ENCODE results near the gene MYOZ2.

Gene MYOZ2

DNA sequence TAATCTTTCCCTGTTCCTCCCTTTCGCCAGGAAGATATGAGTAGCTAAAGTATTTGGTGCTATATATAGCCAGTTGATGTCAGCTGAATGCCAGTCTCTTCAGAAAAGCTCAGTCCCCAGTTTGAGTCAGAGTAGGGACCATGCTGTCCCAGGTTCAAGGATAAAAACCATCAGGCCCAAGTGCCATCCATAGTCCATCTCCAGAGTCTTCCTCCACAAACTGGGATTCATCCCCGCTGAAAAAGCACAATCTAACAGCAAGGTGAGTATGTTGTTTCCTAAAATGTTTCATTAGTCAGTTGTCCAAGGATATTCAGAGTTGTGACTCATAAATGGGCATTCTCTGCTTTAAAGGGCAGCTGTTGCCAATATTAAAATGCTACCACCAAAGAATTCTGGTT is at the start of gene MYOZ2:
Gene MYOZ2 (plus strand): TSS at position 112 of the 401 bp plus-strand sequence. CDS start 694 bp downstream, outside the sequence.
- DNase-seq (ENCODE audit: low spot score), result no peak

DNA sequence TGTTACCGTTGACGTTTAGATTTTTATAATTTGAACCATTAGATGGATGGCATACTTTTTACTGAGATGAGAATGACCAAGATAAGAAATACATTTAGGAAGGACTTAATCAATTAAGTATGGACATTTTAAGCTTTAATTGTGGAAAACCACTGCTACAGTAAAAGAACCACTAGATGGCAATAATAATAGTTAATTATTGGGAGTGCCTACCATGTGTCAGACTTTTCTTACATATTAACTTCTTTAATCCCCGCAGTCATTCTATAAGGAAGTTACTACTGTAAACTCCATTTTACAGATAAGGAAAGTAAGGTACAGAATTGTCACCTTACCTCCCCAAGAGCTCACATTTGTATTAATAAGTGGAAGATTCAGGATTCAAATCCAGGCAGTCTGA is 48.5 kb upstream of the MYOZ2 start:
- DNase-seq (ENCODE audit: low spot score), result no peak

DNA sequence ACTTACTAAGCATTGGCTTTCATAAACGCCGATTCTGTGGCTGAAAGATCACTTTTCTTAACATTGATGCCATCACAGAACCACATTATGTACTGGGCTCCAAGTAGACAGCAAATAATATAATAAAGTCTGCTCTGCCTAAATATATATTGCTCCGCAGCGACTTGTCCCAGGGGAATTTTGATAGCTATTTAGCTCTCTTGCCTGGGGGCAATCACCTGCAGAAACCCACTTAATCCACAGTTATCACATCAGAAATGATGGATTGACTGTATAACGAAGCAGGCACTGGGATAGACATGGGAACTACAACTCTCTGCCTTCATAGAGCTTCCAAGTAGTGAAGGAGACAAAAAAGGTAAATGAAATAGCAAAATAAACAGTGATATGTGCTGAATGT is 48.0 kb upstream of the MYOZ2 start:
- no peak for DNase-seq (ENCODE audit: low spot score)

DNA sequence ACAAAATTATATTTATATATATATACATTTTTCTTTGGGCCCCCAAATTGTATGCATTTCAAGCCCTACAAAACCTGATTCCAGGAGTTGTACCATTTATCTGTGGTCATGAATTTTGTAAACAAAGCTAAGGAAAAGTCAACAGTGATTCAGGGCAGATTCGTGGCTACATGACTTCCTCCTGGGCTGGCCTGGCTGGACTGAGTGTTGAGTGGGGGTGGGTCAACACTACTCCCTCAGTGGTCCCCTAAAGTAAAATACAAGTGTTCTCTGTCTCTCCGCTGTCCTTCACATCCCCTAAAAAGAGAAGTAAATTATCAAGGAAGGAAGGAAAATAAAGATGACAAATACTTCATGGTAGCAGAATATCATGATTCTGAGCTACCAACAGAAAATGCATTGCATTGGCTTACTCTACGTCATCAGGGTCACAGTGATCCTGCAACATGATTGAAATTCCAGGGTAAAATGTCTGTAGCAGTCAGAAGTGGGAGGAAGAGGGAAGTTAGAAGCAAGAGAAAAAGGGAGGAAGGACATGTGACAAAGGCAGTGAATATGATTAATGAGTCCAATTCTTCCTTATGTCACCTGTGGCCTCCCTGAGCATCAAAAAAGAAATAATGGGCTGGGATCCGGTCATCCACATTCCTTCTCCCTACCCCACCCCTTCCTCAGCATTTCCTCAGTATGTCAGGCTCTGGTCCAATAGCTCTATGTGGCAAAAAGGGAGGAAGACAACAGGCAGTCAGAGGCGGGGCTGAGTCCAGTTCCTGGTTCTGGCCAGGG is 42.4 kb upstream of the MYOZ2 start:
- DNase-seq (ENCODE audit: low spot score), result no peak

DNA sequence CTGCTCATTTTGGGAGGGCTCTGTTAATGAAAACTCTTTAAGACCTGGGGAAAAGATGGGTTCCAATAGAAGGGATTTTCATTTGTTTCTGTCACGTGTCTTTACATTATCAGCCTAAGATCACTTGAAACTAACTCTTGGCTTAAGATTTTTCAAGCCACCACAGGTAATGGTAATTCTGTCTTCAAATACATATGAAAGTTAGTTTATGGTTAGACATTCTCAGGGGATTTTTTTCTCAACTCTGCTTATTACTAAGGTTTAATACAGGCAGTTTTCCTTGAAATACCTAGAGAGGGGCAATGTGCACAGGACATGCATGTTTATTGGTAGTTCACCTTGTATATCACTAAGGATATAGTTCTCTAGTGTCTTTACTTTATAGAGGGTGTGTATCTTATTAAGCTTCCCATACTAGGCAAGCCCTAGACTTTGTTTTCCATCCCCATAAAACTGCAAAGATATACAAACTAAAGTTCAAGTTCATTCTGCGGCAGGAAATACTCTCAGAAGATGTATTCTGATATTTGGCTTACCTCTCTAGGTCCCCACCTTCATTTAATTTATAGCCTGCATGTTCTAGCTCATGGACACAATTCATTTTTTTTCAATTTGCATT is 38.2 kb upstream of the MYOZ2 start:
- DNase-seq (ENCODE audit: low spot score), result no peak

DNA sequence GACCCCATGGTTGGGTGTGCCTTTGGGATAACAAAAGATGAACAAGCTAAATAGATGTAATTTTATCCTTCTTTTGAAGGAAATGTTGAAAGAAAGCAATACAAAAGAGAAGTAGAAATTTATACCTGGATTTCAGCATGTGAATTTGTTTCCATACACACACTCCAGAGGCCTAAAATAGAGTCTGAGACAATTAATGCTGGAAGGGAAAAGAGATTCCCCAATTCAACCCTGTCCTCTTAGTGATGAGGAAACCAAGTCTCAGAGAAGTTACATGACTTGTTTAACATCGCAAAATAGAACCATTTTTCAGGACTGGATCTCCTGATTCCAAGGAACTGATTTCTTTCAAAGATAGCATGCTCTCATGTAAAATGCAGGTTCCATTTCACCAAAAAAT is 37.3 kb upstream of the MYOZ2 start:
- DNase-seq (ENCODE audit: low spot score), result no peak

DNA sequence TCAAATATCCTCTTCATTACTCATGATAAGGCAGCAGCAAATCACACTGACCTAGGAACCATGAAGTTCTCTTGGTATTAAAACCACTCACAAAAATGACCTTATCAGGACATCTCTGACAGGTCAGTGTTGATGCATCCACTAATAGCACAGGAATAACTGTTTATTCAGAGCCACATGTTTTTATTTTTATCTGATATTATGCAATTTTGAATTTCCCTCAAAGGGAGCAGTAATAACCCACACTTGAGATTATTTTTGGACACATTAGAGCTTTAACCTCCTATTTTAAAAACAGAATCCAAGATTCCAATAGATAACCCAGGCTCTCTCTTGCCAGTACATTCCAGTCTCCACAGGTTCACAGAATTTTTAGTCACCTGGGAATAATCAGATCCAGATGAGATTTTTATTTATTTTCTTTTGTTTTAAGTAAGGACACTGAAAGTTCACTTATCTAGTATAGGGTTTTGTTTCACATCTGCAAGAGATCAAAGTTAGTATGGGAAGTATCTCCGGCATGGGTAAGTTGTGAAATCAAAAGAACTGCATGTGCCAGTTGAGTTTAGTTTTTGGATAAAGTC is 36.3 kb upstream of the MYOZ2 start:
- no peak for DNase-seq (ENCODE audit: low spot score)

DNA sequence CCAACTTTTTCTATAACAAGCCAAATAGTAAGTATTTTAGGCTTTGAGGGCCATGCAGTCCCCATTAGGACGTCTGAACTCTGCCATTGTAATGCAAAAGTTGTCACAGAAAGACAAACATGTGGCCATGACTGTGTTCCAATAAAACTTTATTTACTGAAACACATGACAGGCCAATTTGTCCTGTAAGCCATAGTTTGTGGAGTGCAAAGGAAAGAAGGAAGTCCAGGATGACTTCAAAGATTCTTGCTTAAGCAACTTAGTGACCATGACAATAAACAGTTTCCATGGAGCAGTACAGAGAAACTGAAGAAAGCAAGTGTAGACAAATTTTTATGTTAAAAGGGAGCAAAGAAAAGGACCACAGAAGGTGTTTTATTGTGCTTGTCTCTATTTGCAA is 35.0 kb upstream of the MYOZ2 start:
- no peak for DNase-seq (ENCODE audit: low spot score)

DNA sequence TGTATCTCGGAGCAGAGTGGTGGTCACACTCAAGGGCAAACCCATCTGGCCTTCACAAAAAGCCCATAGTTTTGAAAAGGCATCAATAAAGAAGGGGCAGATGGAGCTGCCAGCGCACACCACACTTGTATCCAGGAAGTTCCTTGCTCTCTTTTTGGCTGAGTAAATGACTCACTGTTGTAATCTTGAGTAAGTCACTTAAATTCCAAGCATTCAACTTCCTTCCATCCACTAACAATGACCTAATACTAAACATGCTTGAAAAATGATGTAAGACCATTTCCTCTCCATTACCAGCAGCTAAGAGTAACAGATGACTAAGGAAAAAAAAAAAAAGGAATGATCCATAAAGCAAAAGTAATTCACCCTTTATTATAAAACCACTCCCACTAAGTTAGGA is 32.4 kb upstream of the MYOZ2 start:
- DNase-seq (ENCODE audit: low spot score), result peak; percentile 100

DNA sequence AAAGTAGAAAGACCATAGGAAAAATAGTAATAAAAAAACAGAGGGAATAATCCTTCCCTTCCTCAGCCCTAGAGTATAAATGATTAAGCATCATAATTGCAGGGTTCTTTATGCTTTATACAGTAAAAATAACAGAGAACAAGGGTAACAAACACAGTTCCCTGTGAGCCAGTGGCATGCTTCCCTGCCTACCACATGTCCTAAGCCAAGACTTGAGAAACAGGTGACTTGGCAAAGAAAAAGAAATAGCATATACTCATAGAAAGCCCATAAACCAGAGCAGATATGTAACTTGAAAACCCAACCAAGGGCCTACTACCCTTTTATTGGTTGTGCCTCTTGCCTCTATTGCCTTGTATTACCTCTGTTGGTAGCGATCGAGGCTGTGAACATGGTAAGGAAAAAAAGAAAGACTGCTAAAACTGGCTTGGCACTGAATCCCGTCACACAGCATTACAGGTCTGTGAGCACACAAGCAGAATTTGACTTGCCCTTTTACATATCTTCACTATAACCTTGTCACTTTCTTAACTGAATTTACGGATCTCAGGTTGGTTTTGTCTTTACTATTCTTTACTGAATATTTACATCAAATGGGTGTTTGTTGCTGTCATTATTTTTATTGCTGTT is 30.9 kb upstream of the MYOZ2 start:
- no peak for DNase-seq (ENCODE audit: low spot score)

DNA sequence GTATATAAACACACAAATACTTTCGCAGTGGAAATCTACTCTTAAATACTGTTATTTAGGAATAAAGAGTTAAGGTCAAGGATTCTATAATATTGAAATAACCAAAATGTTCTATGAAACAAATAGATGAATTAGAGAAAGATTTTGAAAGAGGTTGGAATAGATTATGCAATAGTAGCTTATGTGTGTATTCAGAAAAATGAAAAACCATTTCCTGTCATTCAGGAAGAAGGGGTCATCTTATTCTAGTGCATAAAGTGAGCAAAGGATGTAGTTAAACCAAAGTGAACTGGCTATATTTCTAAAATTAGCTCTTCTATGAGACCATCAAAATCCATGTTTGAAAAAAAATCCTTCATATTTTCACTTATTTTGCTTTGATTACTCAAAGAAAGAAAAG is 30.0 kb upstream of the MYOZ2 start:
- no peak for DNase-seq (ENCODE audit: low spot score)

DNA sequence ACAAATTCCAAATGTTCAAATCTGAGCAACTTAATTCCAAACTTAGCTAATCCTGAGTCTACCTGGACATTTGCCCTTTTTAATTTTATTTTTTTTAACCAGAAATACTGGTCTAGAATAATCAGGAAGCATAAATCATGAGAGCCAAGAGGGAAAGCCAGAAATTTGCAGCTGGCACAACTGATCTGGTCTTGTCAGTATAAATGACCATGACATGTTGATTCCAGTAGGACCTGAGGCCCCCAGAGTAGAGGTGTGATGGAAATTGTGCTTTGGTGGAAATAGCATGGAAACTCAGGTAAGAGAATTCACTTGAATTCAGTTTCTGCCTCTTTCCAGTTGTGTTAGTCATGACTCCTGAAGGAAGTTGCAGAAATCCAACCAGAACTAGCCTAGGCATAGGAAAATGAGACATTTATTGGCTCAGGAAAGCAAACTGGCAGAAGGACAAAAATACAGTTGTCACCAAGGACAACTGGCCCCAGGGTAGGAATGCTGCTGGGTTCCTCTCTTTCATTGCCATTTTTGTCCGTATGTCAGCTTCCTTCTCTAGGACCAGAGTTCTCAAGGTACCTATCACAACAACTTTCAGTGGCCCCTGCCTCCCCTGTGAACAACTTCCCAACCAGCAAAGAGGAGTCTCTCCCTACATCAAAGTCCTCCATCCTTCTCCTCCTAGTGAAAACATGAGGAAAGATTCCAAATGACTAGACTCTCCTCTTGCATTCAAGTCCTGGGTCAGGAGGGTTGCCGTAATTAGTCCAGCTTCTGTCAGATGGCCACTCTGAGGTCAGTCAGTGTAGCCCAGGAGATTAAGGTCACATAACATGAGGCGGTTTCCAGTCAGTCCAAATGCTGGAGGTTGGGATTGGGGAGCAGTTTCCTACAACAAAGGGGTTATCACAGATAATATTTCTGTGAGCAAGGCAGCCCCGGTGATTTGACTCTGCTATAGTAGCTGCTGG is 29.3 kb upstream of the MYOZ2 start:
- DNase-seq (ENCODE audit: low spot score), result peak; percentile 36

DNA sequence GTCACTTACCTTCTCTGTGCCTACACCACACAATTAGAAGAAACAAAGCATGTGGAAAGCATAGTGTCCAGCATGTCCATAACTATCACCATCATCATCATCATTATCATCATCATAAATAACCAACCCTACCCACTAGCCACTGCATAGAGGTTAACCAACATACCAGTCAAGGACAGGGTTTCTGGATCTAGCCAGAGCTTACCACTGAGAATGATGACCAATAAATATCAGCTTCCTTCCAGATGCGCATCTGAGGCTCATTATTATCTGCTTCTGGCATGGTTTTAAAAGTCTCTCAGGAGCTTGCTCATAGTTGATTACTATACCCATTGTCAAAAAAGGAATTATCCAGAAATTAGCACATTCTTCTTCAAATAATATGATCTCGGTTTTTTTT is 25.5 kb upstream of the MYOZ2 start:
- DNase-seq (ENCODE audit: low spot score), result no peak

DNA sequence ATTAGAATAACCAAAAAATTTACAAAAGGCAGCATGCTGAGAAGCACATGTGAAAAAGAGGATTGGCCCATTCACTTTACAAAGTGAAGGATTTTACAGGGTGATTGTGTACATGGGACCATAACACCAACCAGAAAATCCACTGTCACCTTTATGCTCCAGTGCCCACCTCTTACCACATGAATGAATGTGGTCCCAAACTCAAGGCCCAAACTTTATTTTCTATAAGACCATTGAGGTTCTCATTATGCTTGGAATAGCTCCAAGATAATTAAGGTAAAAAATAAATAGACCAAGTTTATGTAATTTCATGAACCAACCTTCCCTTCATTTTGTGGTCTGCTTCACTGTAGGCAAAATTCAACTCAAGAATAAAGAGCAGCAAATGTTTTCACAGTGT is 24.3 kb upstream of the MYOZ2 start:
- no peak for DNase-seq (ENCODE audit: low spot score)

DNA sequence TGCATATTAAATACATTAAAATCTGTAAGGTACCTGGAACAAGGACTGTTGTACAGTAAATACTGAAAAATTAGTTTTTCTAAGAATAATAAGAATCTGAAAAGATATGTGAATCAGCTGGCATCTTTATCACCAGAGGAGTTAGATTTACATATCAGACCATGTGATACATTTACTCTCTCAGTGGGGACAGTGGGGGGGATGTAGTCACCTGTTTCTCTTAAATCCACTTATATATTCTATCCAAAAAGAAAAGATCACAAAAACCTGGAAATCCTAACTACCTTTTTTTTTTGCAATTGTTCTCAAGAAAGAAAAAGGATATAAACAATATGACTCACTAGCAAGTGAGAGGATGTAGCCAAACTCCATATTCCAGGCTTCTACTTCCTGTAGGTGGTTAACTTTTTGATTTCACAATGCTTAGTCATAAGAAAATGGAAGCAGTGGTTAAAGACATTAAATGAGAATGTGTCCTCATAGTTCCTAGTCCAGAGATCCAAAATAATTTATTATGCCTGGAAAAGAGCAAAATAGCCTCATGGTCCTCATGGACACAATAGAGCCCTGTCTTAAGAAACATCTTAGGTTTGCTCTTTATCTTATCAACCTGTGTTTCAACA is 22.5 kb upstream of the MYOZ2 start:
- DNase-seq (ENCODE audit: low spot score), result peak; percentile 91

DNA sequence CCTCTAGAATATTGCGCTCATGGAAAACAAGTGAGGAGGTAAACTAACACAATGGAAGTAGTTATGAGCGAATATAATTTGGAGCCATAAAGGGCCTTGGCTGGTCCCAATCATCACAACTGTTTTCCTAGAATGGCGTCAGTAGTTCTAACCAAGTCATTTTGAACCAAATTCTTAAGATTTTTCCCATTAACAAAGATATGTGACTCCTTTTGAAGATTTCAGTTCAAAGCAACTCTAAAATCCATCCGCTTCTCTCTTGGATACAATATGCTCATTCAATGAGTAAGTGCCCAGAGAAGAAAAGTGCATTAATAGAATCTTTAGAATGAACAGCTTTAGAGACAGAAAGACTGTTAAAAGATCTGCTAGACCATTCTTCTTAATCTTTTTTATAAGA is 19.6 kb upstream of the MYOZ2 start:
- DNase-seq (ENCODE audit: low spot score), result no peak

DNA sequence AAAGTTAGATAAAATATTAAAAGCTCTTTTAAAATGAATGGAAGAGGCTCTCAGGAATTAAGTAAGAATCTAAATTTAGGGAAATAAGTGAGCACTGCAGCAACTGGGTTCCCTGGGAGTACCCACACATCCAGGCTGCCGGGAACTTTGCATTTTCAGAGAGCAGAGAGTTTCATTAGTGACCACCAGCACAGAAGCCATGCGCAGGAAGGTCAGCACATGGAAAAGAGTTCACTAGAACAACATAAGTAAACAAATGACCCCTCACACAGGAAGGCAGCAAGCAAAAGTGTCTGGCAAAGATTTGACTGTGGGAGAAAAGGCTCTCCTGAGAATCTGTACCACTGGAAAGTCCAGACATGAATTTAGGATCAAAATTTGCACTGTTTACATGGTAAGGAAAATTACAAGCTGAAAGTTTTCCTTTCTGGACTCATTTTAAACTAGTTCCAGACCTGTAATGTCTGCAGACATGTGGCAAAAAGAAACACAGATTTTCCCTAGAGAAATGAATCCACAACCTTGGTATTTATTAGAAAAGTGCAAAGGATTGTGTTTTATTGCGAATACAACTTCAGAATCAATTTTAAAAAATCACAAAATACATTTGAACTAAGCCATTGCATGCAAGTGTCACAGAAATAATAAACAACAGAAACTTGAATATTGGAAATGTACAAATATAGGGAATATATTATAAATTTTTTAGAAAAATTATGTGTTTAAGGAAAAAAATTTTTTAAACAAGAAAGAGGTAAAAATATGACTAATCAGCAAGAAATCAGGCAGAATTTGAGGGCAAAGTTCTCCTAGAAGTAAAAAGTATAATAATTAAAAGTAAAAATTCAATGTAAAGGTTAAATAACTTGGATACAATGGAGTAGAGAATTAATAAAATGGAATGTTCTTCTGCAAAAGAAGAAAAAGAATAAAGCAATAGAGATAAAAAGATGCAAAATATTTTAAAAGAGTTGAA is 18.4 kb upstream of the MYOZ2 start:
- no peak for DNase-seq (ENCODE audit: low spot score)

DNA sequence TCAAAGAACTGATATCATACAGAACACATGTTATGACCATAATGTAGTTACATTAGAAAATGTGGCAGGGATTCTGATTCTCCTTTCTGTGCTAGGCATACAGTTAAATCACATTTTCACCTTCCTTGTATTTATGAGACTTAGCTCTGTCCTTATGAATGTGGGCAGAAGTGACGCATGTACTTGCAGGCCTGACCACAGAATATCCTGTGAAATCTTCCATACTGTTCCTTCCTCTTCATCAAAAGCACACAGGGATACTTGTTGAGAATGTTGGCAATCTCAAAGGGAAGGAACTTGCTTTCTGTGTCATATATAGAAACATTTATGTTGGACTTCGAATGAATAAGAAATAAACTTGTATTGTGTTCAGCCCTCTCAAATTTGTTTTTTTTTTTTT is 17.2 kb upstream of the MYOZ2 start:
- no peak for DNase-seq (ENCODE audit: low spot score)

DNA sequence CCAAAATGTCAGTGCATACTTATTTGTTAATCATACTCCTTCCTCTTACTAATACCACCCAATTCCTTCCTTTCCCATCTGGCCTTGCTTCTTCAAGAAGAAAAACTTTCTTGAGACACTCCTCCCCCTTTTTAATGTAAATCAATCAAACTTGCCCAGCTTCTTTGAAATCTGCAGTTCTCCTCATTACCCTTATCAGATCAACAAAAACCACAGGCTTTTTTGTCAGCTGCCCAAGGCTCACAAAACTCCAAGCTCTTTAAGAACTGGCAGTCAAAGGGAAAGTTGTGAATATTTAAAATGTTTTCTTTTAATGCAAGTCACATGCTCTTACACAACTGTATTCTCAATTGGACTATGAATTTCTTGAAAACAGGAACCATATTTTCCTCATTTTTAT is 11.3 kb upstream of the MYOZ2 start:
- no peak for DNase-seq (ENCODE audit: low spot score)

DNA sequence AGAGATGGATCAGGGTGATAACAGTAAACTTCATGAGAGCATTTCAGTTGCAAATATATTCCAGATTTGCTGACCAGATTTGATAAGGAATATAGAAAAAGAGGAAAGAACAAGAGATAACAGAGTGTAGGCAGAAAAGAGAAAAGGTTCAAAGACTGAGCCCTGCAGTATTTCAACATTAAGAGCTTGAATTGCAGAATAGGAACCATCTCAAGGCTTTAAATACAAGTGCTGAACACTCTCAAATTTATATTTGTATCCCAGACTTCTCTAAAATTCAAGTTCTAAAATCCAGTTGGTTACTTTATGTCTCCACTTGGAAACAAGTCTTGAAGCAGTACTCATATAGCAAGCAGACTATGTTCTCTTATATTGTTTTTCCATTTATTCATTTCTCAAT is 9.7 kb upstream of the MYOZ2 start:
- no peak for DNase-seq (ENCODE audit: low spot score)

All from RKO (cell line).